ENCODE data around the gene METTL16.

The METTL16 gene

GRCh38 chr17:2485543-2485942 is 26.1 kb downstream of the METTL16 start:
- TF ChIP-seq CTCF (IDR thresholded peaks at IDR 0.05): no peak
- peaks cover 15% of the 10 kb centered on the region for H3K36me3 Mint-ChIP-seq (ENCODE audit: low read depth)
- H3K4me1 Mint-ChIP-seq: peaks cover 13% of the 10 kb centered on the region
- no peak for DNase-seq
- H3K27ac Mint-ChIP-seq: peak overlapping the region; percentile 61
- H3K9me3 Mint-ChIP-seq: no peaks in the 10 kb centered on the region
- H3K27me3 Mint-ChIP-seq (ENCODE audit: low read depth, poor library complexity): no peaks in the 10 kb centered on the region
- no peak overlapping the region for H3K4me3 Mint-ChIP-seq

DNA sequence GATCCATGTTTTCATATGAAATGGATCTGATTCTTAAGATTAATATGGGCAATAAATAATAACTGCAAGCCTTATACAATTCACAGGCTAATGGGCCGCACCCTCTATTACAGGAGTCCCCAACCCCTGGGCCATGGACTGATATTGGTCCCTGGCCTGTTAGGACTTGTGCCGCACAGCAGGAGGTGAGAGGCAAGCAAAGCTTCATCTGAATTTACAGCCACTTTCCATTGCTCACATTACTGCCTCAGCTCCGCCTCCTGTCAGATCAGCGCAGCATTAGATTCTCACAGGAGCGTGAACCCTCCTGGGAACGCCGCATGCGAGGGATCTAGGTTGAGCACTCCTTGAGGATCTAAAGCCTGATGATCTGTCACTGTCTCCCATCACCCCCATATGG is 26.8 kb downstream of the METTL16 start:
- DNase-seq: peak; percentile 51
- peaks cover 13% of the 10 kb centered on the region for H3K4me1 Mint-ChIP-seq
- H3K4me3 Mint-ChIP-seq: no peak overlapping the region
- no peaks in the 10 kb centered on the region for H3K9me3 Mint-ChIP-seq
- TF ChIP-seq CTCF (IDR thresholded peaks at IDR 0.05): no peak
- H3K36me3 Mint-ChIP-seq (ENCODE audit: low read depth): peaks cover 15% of the 10 kb centered on the region
- peak overlapping the region; percentile 17 for H3K27ac Mint-ChIP-seq
- no peaks in the 10 kb centered on the region for H3K27me3 Mint-ChIP-seq (ENCODE audit: low read depth, poor library complexity)

- DNase-seq: no peak
- H3K4me1 Mint-ChIP-seq: peaks cover 13% of the 10 kb centered on the region
- no peak for TF ChIP-seq CTCF (IDR thresholded peaks at IDR 0.05)
- H3K36me3 Mint-ChIP-seq (ENCODE audit: low read depth): peaks cover 13% of the 10 kb centered on the region
- no peaks in the 10 kb centered on the region for H3K9me3 Mint-ChIP-seq
- H3K4me3 Mint-ChIP-seq: no peak overlapping the region
- no peak overlapping the region for H3K27ac Mint-ChIP-seq
- no peaks in the 10 kb centered on the region for H3K27me3 Mint-ChIP-seq (ENCODE audit: low read depth, poor library complexity)
These were observed 28.6 kb downstream of the METTL16 start for GRCh38 chr17:2483084-2483483.

DNA sequence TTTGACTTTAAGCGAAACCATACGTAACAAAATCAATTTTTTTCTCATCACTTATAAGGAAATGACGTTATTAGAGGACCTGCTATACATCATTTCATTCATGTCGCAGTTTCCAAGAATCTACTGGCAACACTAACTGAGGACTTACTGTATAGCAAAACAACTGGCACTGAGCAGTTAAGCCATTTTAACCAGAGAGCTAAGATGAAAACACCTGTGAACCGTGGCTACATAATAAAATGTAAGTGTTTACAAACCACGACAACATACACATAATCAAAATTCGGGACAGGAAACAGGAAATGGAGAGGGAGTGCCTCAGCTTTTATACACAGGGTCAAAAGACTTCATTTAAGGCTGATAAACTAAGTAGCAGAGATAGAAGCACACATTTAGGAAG is 29.5 kb downstream of the METTL16 start:
- H3K27ac Mint-ChIP-seq: no peak overlapping the region
- H3K36me3 Mint-ChIP-seq (ENCODE audit: low read depth): peaks cover 16% of the 10 kb centered on the region
- no peak for DNase-seq
- H3K4me3 Mint-ChIP-seq: no peak overlapping the region
- no peaks in the 10 kb centered on the region for H3K9me3 Mint-ChIP-seq
- peaks cover 13% of the 10 kb centered on the region for H3K4me1 Mint-ChIP-seq
- no peaks in the 10 kb centered on the region for H3K27me3 Mint-ChIP-seq (ENCODE audit: low read depth, poor library complexity)
- no peak for TF ChIP-seq CTCF (IDR thresholded peaks at IDR 0.05)

GRCh38 chr17:2481760-2482159 is 29.9 kb downstream of the METTL16 start:
- Mint-ChIP-seq H3K27me3 (ENCODE audit: low read depth, poor library complexity) (no peaks in the 10 kb centered on the region), H3K9me3 (no peaks in the 10 kb centered on the region), H3K36me3 (ENCODE audit: low read depth) (peaks cover 13% of the 10 kb centered on the region), H3K27ac (no peak overlapping the region), H3K4me3 (no peak overlapping the region), H3K4me1 (peaks cover 13% of the 10 kb centered on the region)
- no peak for TF ChIP-seq CTCF (IDR thresholded peaks at IDR 0.05)
- DNase-seq: no peak

GRCh38 chr17:2478458-2478857 is 33.2 kb downstream of the METTL16 start:
- Mint-ChIP-seq H3K27ac (no peak overlapping the region), H3K36me3 (ENCODE audit: low read depth) (peaks cover 37% of the 10 kb centered on the region), H3K4me3 (no peak overlapping the region), H3K9me3 (no peaks in the 10 kb centered on the region), H3K4me1 (no peaks in the 10 kb centered on the region), H3K27me3 (ENCODE audit: low read depth, poor library complexity) (no peaks in the 10 kb centered on the region)
- no peak for TF ChIP-seq CTCF (IDR thresholded peaks at IDR 0.05)
- DNase-seq: no peak

Data from nephron progenitor cell (in vitro differentiated cells).